Lung (tissue), 12 donors: ENCODE results near the gene YAF2. TPM values are rescaled to one million over a fixed set of nuclear protein-coding genes. Genes with fewer than 3 reads are reported as not detected.

Source experiments
- ATAC-seq: fragments of 200-7000 bp; cut with Tn5 transposase; one replicate; pipeline ENCODE4 v1.9.1; 2020; ENCODE audit warnings: moderate number of reproducible peaks; ENCODE audit not compliant: insufficient read depth, low FRiP score
- DNase-seq, 3 donors: peaks; one replicate each; pipeline ENCODE4 v3.0.0-alpha.2; 2013 to 2017
- H3K27ac ChIP-seq, 2 donors: one replicate each; pipeline ENCODE4 v1.5.1; 2013; ENCODE audit warnings: mild to moderate bottlenecking in 2 of 2, moderate library complexity in 2 of 2, control low read depth in 1 of 2, inconsistent platforms in 1 of 2, low read depth in 1 of 2, low read length in 1 of 2
- H3K27me3 ChIP-seq, 3 donors: one replicate each; pipeline ENCODE4 v1.5.1; 2013; ENCODE audit warnings: low read length in 2 of 3; ENCODE audit not compliant: control insufficient read depth in 3 of 3, insufficient read depth in 3 of 3
- H3K36me3 ChIP-seq, 4 donors: one replicate each; pipeline ENCODE4 v1.5.1; 2013; ENCODE audit warnings: low read length in 4 of 4, mild to moderate bottlenecking in 1 of 4, moderate library complexity in 1 of 4; ENCODE audit not compliant: control insufficient read depth in 4 of 4, insufficient read depth in 4 of 4
- H3K4me1 ChIP-seq, 5 donors: one replicate each; pipeline ENCODE4 v1.5.1; 2013; ENCODE audit warnings: low read length in 5 of 5, mild to moderate bottlenecking in 2 of 5, moderate library complexity in 1 of 5; ENCODE audit not compliant: control insufficient read depth in 5 of 5, insufficient read depth in 5 of 5
- H3K4me3 ChIP-seq: one replicate; pipeline ENCODE4 v1.5.1; 2013; ENCODE audit warnings: mild to moderate bottlenecking, control low read depth, moderate library complexity
- H3K9ac ChIP-seq, 2 donors: one replicate each; pipeline ENCODE4 v1.5.1; 2013; ENCODE audit warnings: low read length in 2 of 2, control low read depth in 1 of 2; ENCODE audit not compliant: insufficient read depth in 1 of 2
- H3K9me3 ChIP-seq, 4 donors: one replicate each; pipeline ENCODE4 v1.5.1; 2013; ENCODE audit warnings: low read length in 3 of 4, mild to moderate bottlenecking in 1 of 4, moderate library complexity in 1 of 4; ENCODE audit not compliant: control insufficient read depth in 4 of 4, insufficient read depth in 3 of 4
- CTCF ChIP-seq: IDR thresholded peaks from 2 replicates; pipeline ENCODE4 v1.5.1; 2012; ENCODE audit warnings: mild to moderate bottlenecking; ENCODE audit errors: control extremely low read depth, extremely low read depth
- WGBS, 2 donors: extraction: QIAGEN DNeasy Blood & Tissue Kit; methylation state at CpG; one replicate each; pipeline ENCODE4 v1.1.7; 2013; 5-methylcytosine and 5-hydroxymethylcytosine counted together
- polyA plus RNA-seq, 2 donors: library from polyadenylated mRNA; stranded (reverse); fragments of 200-250 nt; gene quantifications; one replicate each; pipeline ENCODE4 v1.2.1, GENCODE V29; 2013
- total RNA-seq, 2 donors: library from RNA; depleted of rRNA in 1 of 2; stranded (reverse); fragments of >200 nt in 1 of 2; gene quantifications; one replicate each; pipeline ENCODE4 v1.2.1, GENCODE V29; 2014 to 2021
- donor health status: control.
- donor health status: control.
- donor health status: Bipolar disorder and iron deficiency.
- donor health status: healthy.
- donor health status: DM: yes; HTN: yes; CAD: no.

YAF2 gene
- total and polyA plus RNA-seq, 4 donors = 9.4 to 27.9 (median 19.0) TPM

- no peaks in the 10 kb centered on the region for H3K27me3 ChIP-seq
- H3K4me3 ChIP-seq = no peak overlapping the region
- 48 to 50% methylated on average over 5 of the region's 5 CpGs for WGBS, 2 donors
- H3K36me3 ChIP-seq = no peaks in the 10 kb centered on the region
- H3K27ac ChIP-seq = no peak overlapping the region
- peaks cover 0 to 5% (median 0%) of the 10 kb centered on the region in 5 donors for H3K4me1 ChIP-seq
- no peak for TF ChIP-seq CTCF
- DNase-seq = no peak
- no peak overlapping the region for H3K9ac ChIP-seq
- ATAC-seq = no peak
- H3K9me3 ChIP-seq = no peaks in the 10 kb centered on the region
Observed at GRCh38 chr12:42124764-42125387, 113.2 kb downstream of the YAF2 start.

GRCh38 chr12:42119085-42119633 is 118.9 kb downstream of the YAF2 start:
- H3K9ac ChIP-seq = no peak overlapping the region
- no peaks in the 10 kb centered on the region for H3K9me3 ChIP-seq
- no peaks in the 10 kb centered on the region for H3K4me1 ChIP-seq
- ATAC-seq (no peak), DNase-seq (no peak)
- TF ChIP-seq CTCF = no peak
- WGBS, 2 donors = 72 to 84% methylated on average over 2 of the region's 2 CpGs
- peaks cover 0 to 10% (median 2%) of the 10 kb centered on the region in 4 donors for H3K36me3 ChIP-seq
- no peak overlapping the region for H3K27ac ChIP-seq
- no peak overlapping the region for H3K4me3 ChIP-seq
- H3K27me3 ChIP-seq = no peaks in the 10 kb centered on the region

DNA sequence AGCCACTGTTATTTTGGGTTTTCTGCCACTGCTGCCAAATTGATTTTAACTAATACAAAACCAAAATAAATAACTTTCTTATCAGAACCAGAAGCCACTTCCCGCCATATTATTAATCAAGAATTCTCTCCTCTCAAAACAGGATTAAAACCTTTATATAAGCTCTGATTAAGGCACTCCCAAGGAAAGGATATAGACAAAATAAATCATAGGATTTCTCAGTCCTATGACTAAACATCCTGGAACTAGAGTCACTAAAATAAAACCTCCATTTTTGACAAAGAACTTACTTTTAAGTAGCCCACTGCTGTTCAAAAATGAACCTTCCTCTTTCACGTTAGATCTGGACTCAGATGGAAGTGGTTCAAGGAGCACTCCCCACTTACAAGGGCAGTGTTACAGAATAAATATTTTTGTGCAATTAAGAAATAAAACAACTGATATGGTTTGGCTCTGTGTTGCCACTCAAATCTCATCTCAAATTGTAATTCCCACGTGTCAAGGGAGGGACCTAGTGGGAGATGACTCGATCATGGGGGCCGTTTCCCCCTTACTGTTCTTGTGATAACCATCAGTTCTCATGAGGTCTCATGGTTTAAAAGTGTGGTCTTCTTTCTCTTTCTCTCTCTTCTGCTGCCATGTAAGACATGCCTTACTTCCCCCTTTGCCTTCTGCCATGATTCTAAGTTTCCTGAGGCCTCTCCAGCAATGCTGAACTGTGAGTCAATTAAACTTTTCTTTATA is 119.7 kb downstream of the YAF2 start:
- Histone ChIP-seq H3K36me3 (peaks cover 0 to 10% (median 2%) of the 10 kb centered on the region in 4 donors), H3K9me3 (no peaks in the 10 kb centered on the region), H3K4me3 (no peak overlapping the region), H3K27ac (no peak overlapping the region), H3K27me3 (no peaks in the 10 kb centered on the region), H3K9ac (no peak overlapping the region), H3K4me1 (no peaks in the 10 kb centered on the region)
- WGBS, 2 donors = 85 to 89% methylated on average over 5 of the region's 5 CpGs
- TF ChIP-seq CTCF = no peak
- ATAC-seq (no peak), DNase-seq (no peak)
